Endothelial cell (in vitro differentiated cells): ENCODE results near the gene S100A10. TPM values are rescaled to one million over a fixed set of nuclear protein-coding genes. Genes with fewer than 3 reads are reported as not detected.

Experiments
- DNase-seq: peaks from one replicate; pipeline ENCODE4 v3.0.0; 2021; ENCODE audit warnings: low spot score
- H3K27ac Mint-ChIP-seq: one replicate; pipeline ENCODE4 v1.8.0; 2021; ENCODE audit warnings: mixed read lengths, inconsistent platforms; ENCODE audit not compliant: unreplicated experiment
- H3K27me3 Mint-ChIP-seq: one replicate; pipeline ENCODE4 v1.8.0; 2021; ENCODE audit warnings: mild to moderate bottlenecking, moderate library complexity, mixed read lengths, inconsistent platforms; ENCODE audit not compliant: unreplicated experiment
- H3K36me3 Mint-ChIP-seq: one replicate; pipeline ENCODE4 v1.8.0; 2021; ENCODE audit warnings: mild to moderate bottlenecking, low read depth, mixed read lengths, inconsistent platforms; ENCODE audit not compliant: unreplicated experiment
- H3K4me1 Mint-ChIP-seq: one replicate; pipeline ENCODE4 v1.8.0; 2021; ENCODE audit warnings: mild to moderate bottlenecking, mixed read lengths, inconsistent platforms; ENCODE audit not compliant: unreplicated experiment
- H3K4me3 Mint-ChIP-seq: one replicate; pipeline ENCODE4 v1.8.0; 2021; ENCODE audit warnings: mild to moderate bottlenecking, mixed read lengths, inconsistent platforms; ENCODE audit not compliant: unreplicated experiment
- H3K9me3 Mint-ChIP-seq: one replicate; pipeline ENCODE4 v1.8.0; 2021; ENCODE audit warnings: mixed read lengths, inconsistent platforms; ENCODE audit not compliant: unreplicated experiment
- total RNA-seq: library from RNA; stranded (reverse); fragmentation: NEBNext Ultra II Directional; extraction: Animal tissue kit (Norgen Biotek cat#: 25700); gene quantifications from one replicate; pipeline ENCODE4 v1.2.1, GENCODE V29; 2021; ENCODE audit not compliant: unreplicated experiment
- TF ChIP-seq, protein P1 (sequence below): fragments of 200-600 bp; sonication (generic); IDR thresholded peaks from one replicate; pipeline ENCODE4 v1.5.0; 2021; ENCODE audit warnings: antibody characterized with exemption; ENCODE audit not compliant: unreplicated experiment

The S100A10 gene
- total RNA-seq, 1 donor from 2014 or later = 241 TPM

DNA sequence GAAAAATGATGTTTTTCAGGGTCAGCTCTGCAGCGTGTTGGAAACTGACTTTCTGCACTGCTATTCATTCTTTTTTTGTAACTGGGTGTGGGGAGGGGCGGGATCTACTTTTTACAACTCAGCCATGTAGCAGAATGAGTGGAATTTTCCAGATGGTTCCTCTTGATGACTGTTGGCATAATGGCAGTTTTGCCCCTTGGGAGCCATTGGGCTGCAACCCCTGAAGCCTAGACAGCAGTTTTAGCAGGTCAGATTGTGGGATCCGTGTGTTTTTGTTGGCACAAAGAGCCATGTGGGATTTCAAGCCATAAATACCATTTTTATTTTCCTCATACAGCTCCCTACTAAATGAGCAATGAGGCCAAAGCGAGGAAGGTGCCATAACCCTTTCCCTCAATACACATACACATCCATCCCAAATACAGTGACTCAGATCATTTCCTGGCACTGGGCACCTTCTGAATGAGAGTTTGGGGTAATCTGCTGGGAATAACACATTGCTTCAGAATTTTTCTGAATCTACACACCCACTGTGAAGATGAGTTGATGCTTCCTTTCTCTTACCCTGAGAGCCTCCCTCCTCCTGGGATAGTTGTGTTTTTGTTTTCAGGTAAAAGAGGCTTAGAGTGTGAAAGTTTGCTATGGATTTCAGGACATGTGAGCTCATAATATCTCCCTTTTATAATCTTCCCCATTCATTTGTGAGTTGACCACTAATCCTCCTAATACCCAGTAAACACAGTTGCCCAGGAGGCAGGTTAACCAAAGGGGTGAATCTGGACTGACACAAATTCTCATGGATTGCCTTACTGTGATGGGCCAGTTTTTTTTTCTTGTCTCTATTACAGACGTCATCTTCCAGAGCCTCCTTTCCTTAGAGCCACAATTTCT, 13.1 kb downstream of the S100A10 start:
- no peak for DNase-seq
- H3K9me3 Mint-ChIP-seq = no peaks in the 10 kb centered on the region
- H3K4me1 Mint-ChIP-seq = peaks cover 3% of the 10 kb centered on the region
- no peaks in the 10 kb centered on the region for H3K27me3 Mint-ChIP-seq
- no peak overlapping the region for H3K27ac Mint-ChIP-seq
- TF ChIP-seq, protein P1, sequence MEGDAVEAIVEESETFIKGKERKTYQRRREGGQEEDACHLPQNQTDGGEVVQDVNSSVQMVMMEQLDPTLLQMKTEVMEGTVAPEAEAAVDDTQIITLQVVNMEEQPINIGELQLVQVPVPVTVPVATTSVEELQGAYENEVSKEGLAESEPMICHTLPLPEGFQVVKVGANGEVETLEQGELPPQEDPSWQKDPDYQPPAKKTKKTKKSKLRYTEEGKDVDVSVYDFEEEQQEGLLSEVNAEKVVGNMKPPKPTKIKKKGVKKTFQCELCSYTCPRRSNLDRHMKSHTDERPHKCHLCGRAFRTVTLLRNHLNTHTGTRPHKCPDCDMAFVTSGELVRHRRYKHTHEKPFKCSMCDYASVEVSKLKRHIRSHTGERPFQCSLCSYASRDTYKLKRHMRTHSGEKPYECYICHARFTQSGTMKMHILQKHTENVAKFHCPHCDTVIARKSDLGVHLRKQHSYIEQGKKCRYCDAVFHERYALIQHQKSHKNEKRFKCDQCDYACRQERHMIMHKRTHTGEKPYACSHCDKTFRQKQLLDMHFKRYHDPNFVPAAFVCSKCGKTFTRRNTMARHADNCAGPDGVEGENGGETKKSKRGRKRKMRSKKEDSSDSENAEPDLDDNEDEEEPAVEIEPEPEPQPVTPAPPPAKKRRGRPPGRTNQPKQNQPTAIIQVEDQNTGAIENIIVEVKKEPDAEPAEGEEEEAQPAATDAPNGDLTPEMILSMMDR = no peak
- peaks cover 12% of the 10 kb centered on the region for H3K36me3 Mint-ChIP-seq
- no peak overlapping the region for H3K4me3 Mint-ChIP-seq

DNA sequence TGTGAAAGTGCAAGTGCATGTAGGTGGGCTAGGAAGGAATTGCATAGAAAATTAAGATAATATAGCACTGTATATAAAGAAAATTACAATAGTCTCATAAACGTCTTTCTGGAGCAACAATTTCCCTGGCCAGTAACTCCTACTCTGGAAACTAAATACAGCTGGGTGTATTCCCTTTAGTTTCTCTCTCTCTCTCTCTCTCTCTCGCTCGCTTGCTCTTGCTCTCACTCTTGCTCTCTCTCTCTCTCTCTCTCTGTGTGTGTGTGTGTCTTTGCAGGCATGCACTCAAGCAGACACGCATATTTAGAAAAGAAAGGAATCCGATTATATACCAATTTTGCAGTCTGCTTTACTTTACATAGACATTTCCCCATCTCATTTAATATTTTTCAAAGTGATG, 14.7 kb downstream of the S100A10 start:
- Mint-ChIP-seq H3K9me3 (no peaks in the 10 kb centered on the region), H3K27me3 (no peaks in the 10 kb centered on the region), H3K36me3 (peaks cover 5% of the 10 kb centered on the region), H3K27ac (no peak overlapping the region), H3K4me3 (peak overlapping the region; percentile 14), H3K4me1 (peaks cover 3% of the 10 kb centered on the region)
- DNase-seq = no peak
- TF ChIP-seq, protein P1 = no peak

DNA sequence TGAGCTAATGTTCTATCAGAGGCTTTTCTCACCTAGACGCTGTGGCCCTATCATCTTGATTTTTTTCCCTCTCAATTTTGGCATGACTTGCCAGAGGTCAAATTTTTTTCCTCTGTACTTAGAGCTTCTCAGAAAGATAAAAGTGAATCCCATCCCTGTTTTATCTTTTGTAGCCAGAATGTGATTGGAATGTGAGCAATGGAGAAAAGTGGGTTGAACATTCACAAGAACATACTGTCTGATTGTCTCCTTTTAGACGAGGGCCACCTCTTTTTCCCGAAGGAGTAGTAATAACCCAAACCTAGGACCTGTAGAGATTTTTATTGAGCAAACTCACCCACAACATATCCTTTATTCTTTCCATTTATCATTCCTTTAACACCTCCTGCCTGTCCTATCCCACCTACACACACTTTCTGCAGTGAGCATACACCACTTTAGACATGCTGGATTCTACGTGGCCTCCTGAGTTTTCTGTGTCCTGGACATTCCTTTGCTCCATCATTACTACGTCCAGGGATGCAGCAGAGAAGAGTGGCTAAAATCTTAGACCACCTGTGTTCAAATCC, 15.9 kb downstream of the S100A10 start:
- no peak overlapping the region for H3K27ac Mint-ChIP-seq
- no peaks in the 10 kb centered on the region for H3K9me3 Mint-ChIP-seq
- TF ChIP-seq, protein P1 = no peak
- peaks cover 6% of the 10 kb centered on the region for H3K4me1 Mint-ChIP-seq
- no peaks in the 10 kb centered on the region for H3K27me3 Mint-ChIP-seq
- DNase-seq = no peak
- H3K36me3 Mint-ChIP-seq = peaks cover 4% of the 10 kb centered on the region
- H3K4me3 Mint-ChIP-seq = no peak overlapping the region

DNA sequence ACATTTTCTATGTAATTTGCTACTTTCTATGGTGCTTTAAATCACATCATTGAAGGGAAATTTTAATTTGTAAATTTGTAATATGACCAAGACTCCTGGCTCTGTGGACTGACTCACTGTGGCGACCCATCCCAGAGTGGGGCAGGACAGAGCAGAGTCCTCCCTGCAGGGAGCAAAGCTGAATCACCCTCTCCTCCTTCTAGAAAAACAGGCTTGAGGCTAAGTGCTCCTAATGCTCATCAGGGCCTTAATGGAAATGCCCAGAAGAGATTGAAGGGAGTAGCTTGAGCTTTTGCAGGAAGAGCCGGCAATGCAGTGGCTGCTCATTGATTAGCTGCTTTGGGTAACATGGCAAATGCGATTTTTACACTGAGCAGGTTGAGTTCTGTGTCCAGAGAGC, 16.8 kb downstream of the S100A10 start:
- DNase-seq = no peak
- no peak overlapping the region for H3K4me3 Mint-ChIP-seq
- peaks cover 4% of the 10 kb centered on the region for H3K36me3 Mint-ChIP-seq
- no peak overlapping the region for H3K27ac Mint-ChIP-seq
- TF ChIP-seq, protein P1 = no peak
- peaks cover 6% of the 10 kb centered on the region for H3K4me1 Mint-ChIP-seq
- no peaks in the 10 kb centered on the region for H3K27me3 Mint-ChIP-seq
- H3K9me3 Mint-ChIP-seq = no peaks in the 10 kb centered on the region

DNA sequence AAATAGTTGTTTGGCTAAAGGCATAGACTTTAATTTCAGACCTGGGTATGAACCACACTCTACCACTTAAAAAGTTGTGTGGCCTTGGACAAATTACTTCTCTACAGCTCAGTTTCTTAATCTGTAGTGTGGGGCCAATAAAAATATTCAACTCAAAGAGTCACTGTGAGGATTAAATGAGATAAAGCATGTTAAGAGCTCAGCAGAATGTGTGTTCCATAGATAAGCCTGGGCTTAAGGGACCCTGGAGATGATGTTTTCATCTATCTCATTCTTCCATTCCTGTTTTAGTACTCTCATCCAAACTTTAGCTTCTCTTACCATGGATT, 17.7 kb downstream of the S100A10 start:
- TF ChIP-seq, protein P1 = no peak
- H3K9me3 Mint-ChIP-seq = no peaks in the 10 kb centered on the region

More for the DNA sequence above, 17.7 kb downstream of the S100A10 start:
- Mint-ChIP-seq H3K27me3 (no peaks in the 10 kb centered on the region), H3K27ac (no peak overlapping the region), H3K36me3 (no peaks in the 10 kb centered on the region), H3K4me3 (no peak overlapping the region), H3K4me1 (peaks cover 6% of the 10 kb centered on the region)
- no peak for DNase-seq
